Measurements from ENCODE around the gene PNLDC1.

DNA sequence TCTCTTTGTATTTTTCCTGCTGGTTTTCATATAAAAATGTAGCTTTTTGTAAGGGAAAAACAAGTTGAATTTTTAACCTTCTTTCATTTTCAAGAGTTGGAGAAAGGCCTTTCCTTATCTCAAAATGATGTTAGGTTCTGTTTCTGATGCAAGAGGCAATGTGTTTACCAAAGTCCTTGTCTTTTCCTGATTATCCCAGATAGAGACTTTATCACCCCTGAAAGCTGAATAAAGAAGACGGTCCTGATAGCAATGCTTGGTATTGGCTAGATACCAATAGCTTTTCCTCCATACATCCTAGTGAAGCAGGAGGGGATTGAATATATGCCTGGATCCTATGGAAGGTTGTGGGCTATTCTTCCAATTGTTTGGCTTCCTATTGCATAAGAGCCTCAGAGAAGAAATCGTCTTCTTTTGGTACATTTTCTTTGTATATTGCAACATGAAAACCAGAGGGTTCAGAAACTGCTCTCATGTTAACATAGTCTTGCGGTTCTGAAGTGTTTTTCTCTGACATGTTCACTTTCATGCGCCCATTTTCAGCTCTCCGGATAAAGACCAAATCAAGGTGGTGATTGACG is 5.5 kb downstream of the PNLDC1 start:
- TF ChIP-seq, protein P1, sequence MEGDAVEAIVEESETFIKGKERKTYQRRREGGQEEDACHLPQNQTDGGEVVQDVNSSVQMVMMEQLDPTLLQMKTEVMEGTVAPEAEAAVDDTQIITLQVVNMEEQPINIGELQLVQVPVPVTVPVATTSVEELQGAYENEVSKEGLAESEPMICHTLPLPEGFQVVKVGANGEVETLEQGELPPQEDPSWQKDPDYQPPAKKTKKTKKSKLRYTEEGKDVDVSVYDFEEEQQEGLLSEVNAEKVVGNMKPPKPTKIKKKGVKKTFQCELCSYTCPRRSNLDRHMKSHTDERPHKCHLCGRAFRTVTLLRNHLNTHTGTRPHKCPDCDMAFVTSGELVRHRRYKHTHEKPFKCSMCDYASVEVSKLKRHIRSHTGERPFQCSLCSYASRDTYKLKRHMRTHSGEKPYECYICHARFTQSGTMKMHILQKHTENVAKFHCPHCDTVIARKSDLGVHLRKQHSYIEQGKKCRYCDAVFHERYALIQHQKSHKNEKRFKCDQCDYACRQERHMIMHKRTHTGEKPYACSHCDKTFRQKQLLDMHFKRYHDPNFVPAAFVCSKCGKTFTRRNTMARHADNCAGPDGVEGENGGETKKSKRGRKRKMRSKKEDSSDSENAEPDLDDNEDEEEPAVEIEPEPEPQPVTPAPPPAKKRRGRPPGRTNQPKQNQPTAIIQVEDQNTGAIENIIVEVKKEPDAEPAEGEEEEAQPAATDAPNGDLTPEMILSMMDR (IDR thresholded peaks at IDR 0.05): no peak
- no peak for TF ChIP-seq POLR2A (IDR thresholded peaks at IDR 0.05)

Measured in heart left ventricle (tissue), 13 donors.